CD8-positive, alpha-beta memory T cell (primary cell): ENCODE measurements around the gene YTHDC2. TPM values are rescaled to one million over a fixed set of nuclear protein-coding genes. Genes with fewer than 3 reads are reported as not detected.

Experiments
- CTCF ChIA-PET: fragments of 350-600 bp; sonication (Branson Sonifier 250); formaldehyde crosslinking; loops from one replicate; lab custom pipeline; 2021; ENCODE audit warnings: antibody characterized with exemption; lab: Charles Lee
- POLR2A ChIA-PET: fragments of 350-600 bp; sonication (Branson Sonifier 250); formaldehyde crosslinking; loops from one replicate; lab custom pipeline; 2021; ENCODE audit warnings: antibody characterized with exemption; lab: Charles Lee
- DNase-seq, 5 donors: peaks; one replicate each; pipeline versions ENCODE4 v3.0.0 to v3.0.0-alpha.2; 2020 to 2022; ENCODE audit warnings: mixed read lengths in 1 of 5
- H3K27ac ChIP-seq: one replicate; pipeline ENCODE4 v1.7.0; 2013; ENCODE audit warnings: low read depth, mild to moderate bottlenecking, low read length, moderate library complexity
- H3K27me3 ChIP-seq: 2 replicates; pipeline ENCODE4 v1.7.0; 2013; ENCODE audit warnings: low read length, mild to moderate bottlenecking; ENCODE audit not compliant: insufficient read depth, poor library complexity, severe bottlenecking
- H3K36me3 ChIP-seq: 2 replicates; pipeline ENCODE4 v1.7.0; 2013; ENCODE audit warnings: mild to moderate bottlenecking, low read length, moderate library complexity; ENCODE audit not compliant: insufficient read depth
- H3K4me1 ChIP-seq: 2 replicates; pipeline ENCODE4 v1.7.0; 2013; ENCODE audit warnings: mild to moderate bottlenecking, low read length, moderate library complexity; ENCODE audit not compliant: insufficient read depth
- H3K4me3 ChIP-seq: 2 replicates; pipeline ENCODE4 v1.7.0; 2013; ENCODE audit warnings: mild to moderate bottlenecking, low read length
- H3K9me3 ChIP-seq: 2 replicates; pipeline ENCODE4 v1.7.0; 2013; ENCODE audit warnings: mild to moderate bottlenecking, low read length
- H3K27ac Mint-ChIP-seq, 8 donors: one replicate each; pipeline ENCODE4 v1.8.0; 2020 to 2021; ENCODE audit warnings: mixed read lengths in 8 of 8, mild to moderate bottlenecking in 6 of 8, inconsistent platforms in 3 of 8, moderate library complexity in 3 of 8
- H3K27me3 Mint-ChIP-seq, 2 donors: one replicate each; pipeline ENCODE4 v1.8.0; 2020 to 2021; ENCODE audit warnings: mixed read lengths in 2 of 2, mild to moderate bottlenecking in 1 of 2, moderate library complexity in 1 of 2
- H3K36me3 Mint-ChIP-seq, 3 donors: one replicate each; pipeline ENCODE4 v1.8.0; 2020 to 2021; ENCODE audit warnings: mixed read lengths in 3 of 3, inconsistent platforms in 1 of 3, mild to moderate bottlenecking in 1 of 3
- H3K4me1 Mint-ChIP-seq, 3 donors: one replicate each; pipeline ENCODE4 v1.8.0; 2020 to 2021; ENCODE audit warnings: mixed read lengths in 3 of 3, inconsistent platforms in 1 of 3, mild to moderate bottlenecking in 1 of 3
- H3K4me3 Mint-ChIP-seq, 7 donors: one replicate each; pipeline ENCODE4 v1.8.0; 2020 to 2021; ENCODE audit warnings: mixed read lengths in 7 of 7, mild to moderate bottlenecking in 6 of 7, moderate library complexity in 4 of 7, inconsistent platforms in 2 of 7
- H3K9me3 Mint-ChIP-seq, 5 donors: one replicate each; pipeline ENCODE4 v1.8.0; 2020 to 2022; ENCODE audit warnings: mixed read lengths in 5 of 5, mild to moderate bottlenecking in 3 of 5, moderate library complexity in 2 of 5, inconsistent platforms in 1 of 5
- polyA plus RNA-seq: library from polyadenylated mRNA; unstranded; fragments of 300-500 nt; fragmentation: Illumina TruSeq; gene quantifications from one replicate; pipeline ENCODE4 v1.2.3, GENCODE V29; 2021
- total RNA-seq, 2 experiments: library from RNA; stranded (reverse); gene quantifications; one replicate each; pipeline ENCODE4 v1.2.3, GENCODE V29; 2021

The YTHDC2 gene
- total and polyA plus RNA-seq, 3 experiments from 2014 or later = 12.6 to 28.3 (median 24.4) TPM

GRCh38 chr5:113632996-113633395 is 119.5 kb downstream of the YTHDC2 start:
- H3K36me3 Mint-ChIP-seq = peaks cover 0 to 1% (median 0%) of the 10 kb centered on the region in 3 donors
- peaks cover 0 to 9% (median 3%) of the 10 kb centered on the region in 5 donors for H3K9me3 Mint-ChIP-seq
- H3K27me3 Mint-ChIP-seq = peaks cover 4 to 35% of the 10 kb centered on the region in 2 donors
- Histone ChIP-seq H3K9me3 (no peaks in the 10 kb centered on the region), H3K27me3 (no peaks in the 10 kb centered on the region), H3K27ac (no peak overlapping the region), H3K4me3 (no peak overlapping the region), H3K36me3 (no peaks in the 10 kb centered on the region), H3K4me1 (no peaks in the 10 kb centered on the region)
- ChIA-PET POLR2A (interaction anchor here (0.6 kb wide), 1 partner anchor 427 kb away, joined by 3 read pairs; no protein-coding TSS in a partner anchor), CTCF (no interaction called here)
- H3K4me1 Mint-ChIP-seq = no peaks in the 10 kb centered on the region
- DNase-seq = no peak
- H3K27ac Mint-ChIP-seq = no peak overlapping the region
- no peak overlapping the region for H3K4me3 Mint-ChIP-seq

DNA sequence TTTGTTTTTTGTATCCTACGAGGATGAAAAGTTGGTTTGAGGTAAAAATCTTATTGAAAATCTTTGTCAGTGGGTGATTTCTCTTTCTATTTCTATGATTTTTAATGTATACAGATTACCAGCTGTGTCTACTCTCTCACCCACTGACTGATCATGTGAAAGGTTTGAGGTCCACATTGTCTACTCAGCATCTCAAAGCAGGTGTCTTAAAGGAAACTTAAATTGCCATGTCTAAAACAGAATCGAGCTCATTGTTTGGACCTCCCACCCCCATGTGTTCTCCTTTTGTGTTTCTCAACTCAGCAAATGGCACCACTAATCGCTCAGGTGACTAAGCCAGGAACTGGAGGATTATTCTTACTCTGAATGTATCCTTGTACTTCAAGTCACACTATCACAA is 121.5 kb downstream of the YTHDC2 start:
- ChIA-PET CTCF (no interaction called here), POLR2A (no interaction called here)
- no peaks in the 10 kb centered on the region for H3K4me1 ChIP-seq
- peaks cover 0 to 7% (median 0%) of the 10 kb centered on the region in 5 donors for H3K9me3 Mint-ChIP-seq
- H3K4me3 ChIP-seq = no peak overlapping the region
- no peak overlapping the region for H3K4me3 Mint-ChIP-seq
- peaks cover 1 to 26% of the 10 kb centered on the region in 2 donors for H3K27me3 Mint-ChIP-seq
- H3K4me1 Mint-ChIP-seq = no peaks in the 10 kb centered on the region
- no peaks in the 10 kb centered on the region for H3K27me3 ChIP-seq
- no peak overlapping the region for H3K27ac Mint-ChIP-seq
- no peaks in the 10 kb centered on the region for H3K9me3 ChIP-seq
- H3K27ac ChIP-seq = no peak overlapping the region
- H3K36me3 ChIP-seq = no peaks in the 10 kb centered on the region
- peaks cover 0 to 3% (median 1%) of the 10 kb centered on the region in 3 donors for H3K36me3 Mint-ChIP-seq
- no peak for DNase-seq

- ChIA-PET POLR2A (no interaction called here), CTCF (no interaction called here)
Measured at GRCh38 chr5:113641715-113642114, 128.2 kb downstream of the YTHDC2 start.

More at GRCh38 chr5:113641715-113642114, 128.2 kb downstream of the YTHDC2 start:
- no peak overlapping the region for H3K27ac ChIP-seq
- peaks cover 0 to 3% (median 0%) of the 10 kb centered on the region in 3 donors for H3K36me3 Mint-ChIP-seq
- H3K4me1 Mint-ChIP-seq = no peaks in the 10 kb centered on the region
- no peak overlapping the region for H3K27ac Mint-ChIP-seq
- H3K4me3 Mint-ChIP-seq = no peak overlapping the region
- peaks cover 0 to 7% (median 1%) of the 10 kb centered on the region in 5 donors for H3K9me3 Mint-ChIP-seq
- peaks cover 6 to 24% of the 10 kb centered on the region in 2 donors for H3K27me3 Mint-ChIP-seq
- no peak overlapping the region for H3K4me3 ChIP-seq
- no peaks in the 10 kb centered on the region for H3K4me1 ChIP-seq
- DNase-seq = no peak
- no peaks in the 10 kb centered on the region for H3K36me3 ChIP-seq
- H3K9me3 ChIP-seq = no peaks in the 10 kb centered on the region
- no peaks in the 10 kb centered on the region for H3K27me3 ChIP-seq

Other genes starting within 250 kb of the YTHDC2 start
- gene TSSK1B, start 78.7 kb upstream of the YTHDC2 start, total RNA-seq = not detected
- not detected for gene TSSK1B, start 78.7 kb upstream of the YTHDC2 start, polyA plus RNA-seq
- 1 to 10 TPM; 4.2 to 5.4 TPM for gene MCC, start 25.2 kb upstream of the YTHDC2 start, total RNA-seq
- gene MCC, start 25.2 kb upstream of the YTHDC2 start, polyA plus RNA-seq = 4.9 TPM